ENCODE results near the gene CFAP100.

Gene CFAP100

GRCh38 chr3:126415661-126416591 is 21.2 kb downstream of the CFAP100 start:
- H3K27ac ChIP-seq: no peak overlapping the region
- TF ChIP-seq, protein P1, sequence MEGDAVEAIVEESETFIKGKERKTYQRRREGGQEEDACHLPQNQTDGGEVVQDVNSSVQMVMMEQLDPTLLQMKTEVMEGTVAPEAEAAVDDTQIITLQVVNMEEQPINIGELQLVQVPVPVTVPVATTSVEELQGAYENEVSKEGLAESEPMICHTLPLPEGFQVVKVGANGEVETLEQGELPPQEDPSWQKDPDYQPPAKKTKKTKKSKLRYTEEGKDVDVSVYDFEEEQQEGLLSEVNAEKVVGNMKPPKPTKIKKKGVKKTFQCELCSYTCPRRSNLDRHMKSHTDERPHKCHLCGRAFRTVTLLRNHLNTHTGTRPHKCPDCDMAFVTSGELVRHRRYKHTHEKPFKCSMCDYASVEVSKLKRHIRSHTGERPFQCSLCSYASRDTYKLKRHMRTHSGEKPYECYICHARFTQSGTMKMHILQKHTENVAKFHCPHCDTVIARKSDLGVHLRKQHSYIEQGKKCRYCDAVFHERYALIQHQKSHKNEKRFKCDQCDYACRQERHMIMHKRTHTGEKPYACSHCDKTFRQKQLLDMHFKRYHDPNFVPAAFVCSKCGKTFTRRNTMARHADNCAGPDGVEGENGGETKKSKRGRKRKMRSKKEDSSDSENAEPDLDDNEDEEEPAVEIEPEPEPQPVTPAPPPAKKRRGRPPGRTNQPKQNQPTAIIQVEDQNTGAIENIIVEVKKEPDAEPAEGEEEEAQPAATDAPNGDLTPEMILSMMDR (IDR thresholded peaks at IDR 0.05): no peak
- no peak for TF ChIP-seq ZFX (IDR thresholded peaks at IDR 0.05; ENCODE audit: borderline replicate concordance)

DNA sequence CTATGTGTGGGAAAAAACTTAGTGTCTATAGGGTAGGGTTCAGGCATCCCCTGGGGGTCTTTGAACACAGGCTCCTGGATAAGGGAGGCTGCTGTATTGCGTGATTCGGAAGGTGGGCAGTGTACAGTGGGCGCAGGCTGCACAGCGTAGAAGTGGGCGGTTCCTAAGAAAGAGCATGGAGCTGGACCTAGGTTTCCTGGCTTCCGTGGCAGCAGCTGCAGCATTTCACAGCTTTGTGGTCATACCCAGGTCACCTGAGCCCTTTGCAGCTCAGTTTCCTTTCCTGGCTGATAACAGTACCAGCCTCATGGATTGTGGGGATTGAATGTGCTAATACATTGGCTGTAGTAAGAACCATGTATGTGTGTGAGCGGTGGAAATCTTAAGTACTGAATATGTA is 22.2 kb downstream of the CFAP100 start:
- no peak overlapping the region for H3K27ac ChIP-seq
- TF ChIP-seq, protein P1 (IDR thresholded peaks at IDR 0.05): no peak
- TF ChIP-seq ZFX (IDR thresholded peaks at IDR 0.05; ENCODE audit: borderline replicate concordance): no peak

- TF ChIP-seq, protein P1 (IDR thresholded peaks at IDR 0.05): no peak
- TF ChIP-seq ZFX (IDR thresholded peaks at IDR 0.05; ENCODE audit: borderline replicate concordance): no peak
- no peak overlapping the region for H3K27ac ChIP-seq
Measured at GRCh38 chr3:126417515-126417914, 22.8 kb downstream of the CFAP100 start.

- no peak overlapping the region for H3K27ac ChIP-seq
- no peak for TF ChIP-seq ZFX (IDR thresholded peaks at IDR 0.05; ENCODE audit: borderline replicate concordance)
- TF ChIP-seq, protein P1 (IDR thresholded peaks at IDR 0.05): no peak
Measured at GRCh38 chr3:126417981-126418530, 23.3 kb downstream of the CFAP100 start.

DNA sequence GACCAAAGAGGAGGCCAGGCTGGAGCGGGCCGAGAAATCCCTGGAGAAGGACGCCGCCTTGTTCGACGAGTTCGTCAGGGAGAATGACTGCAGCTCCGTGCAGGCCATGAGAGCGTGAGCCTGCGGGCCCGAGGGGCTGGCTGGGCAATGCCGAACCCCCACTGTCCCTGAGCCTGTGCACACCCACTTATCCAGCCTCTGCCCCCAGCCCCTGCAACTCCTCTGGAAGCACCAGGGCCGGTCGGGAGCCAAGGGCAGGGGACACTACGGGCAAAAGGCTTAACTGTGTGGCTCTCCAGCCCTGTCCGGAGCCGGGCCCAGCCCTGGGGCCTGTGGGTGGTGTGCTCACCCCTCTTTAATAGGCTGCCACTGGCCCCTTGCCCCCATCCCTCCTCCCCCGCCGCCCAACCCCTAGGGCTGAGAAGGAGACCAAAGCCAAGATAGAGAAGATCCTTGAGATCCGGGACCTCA is 24.0 kb downstream of the CFAP100 start:
- TF ChIP-seq, protein P1 (IDR thresholded peaks at IDR 0.05): no peak
- TF ChIP-seq ZFX (IDR thresholded peaks at IDR 0.05; ENCODE audit: borderline replicate concordance): no peak
- no peak overlapping the region for H3K27ac ChIP-seq

DNA sequence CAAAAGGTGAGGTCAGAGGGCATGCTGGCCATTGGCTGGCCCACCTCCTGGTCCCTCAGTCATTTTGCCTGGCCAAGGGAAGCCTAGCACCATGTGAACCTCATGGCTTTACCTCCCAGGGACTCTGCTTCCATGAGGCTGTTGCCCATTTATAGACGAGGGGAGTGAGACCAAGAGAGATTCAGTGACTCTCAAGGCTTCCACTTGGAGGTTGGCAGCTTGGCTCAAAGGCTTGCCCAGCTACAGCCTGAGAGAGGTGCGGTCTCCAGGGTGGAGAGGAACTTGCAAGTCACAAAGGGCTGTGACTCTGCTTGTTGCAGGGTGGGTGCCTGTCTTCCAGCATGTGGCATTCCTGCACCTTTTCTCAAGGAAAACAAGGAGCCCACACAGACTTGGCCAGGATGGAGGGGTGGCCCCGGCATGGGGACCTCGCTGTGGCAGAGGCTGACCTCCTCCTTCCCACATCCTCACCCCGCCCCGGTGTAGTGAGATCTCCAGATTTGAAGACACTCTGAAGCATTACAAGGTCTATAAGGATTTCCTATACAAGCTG is 24.5 kb downstream of the CFAP100 start:
- TF ChIP-seq, protein P1 (IDR thresholded peaks at IDR 0.05): no peak
- no peak for TF ChIP-seq ZFX (IDR thresholded peaks at IDR 0.05; ENCODE audit: borderline replicate concordance)
- H3K27ac ChIP-seq: no peak overlapping the region
